SK-N-SH treated with all-trans-retinoic acid at 6 μM for 48 hours (cell line): Measurements from ENCODE around the gene ZBTB48.

Experiments
- ATAC-seq: fragments of 200-7000 bp; cut with Tn5 transposase; 3 replicates; pipeline ENCODE4 v1.9.1; 2020; ENCODE audit warnings: mild to moderate bottlenecking, moderate library complexity
- ARNTL ChIP-seq: fragments of 450-650 bp; formaldehyde crosslinking; IDR thresholded peaks from 2 replicates; pipeline ENCODE4 v1.5.0; 2020; ENCODE audit warnings: low read depth, mild to moderate bottlenecking, moderate library complexity, borderline replicate concordance
- BACH2 ChIP-seq: fragments of 250-450 bp; sonication (Bioruptor Pico); IDR thresholded peaks from 2 replicates; pipeline ENCODE4 v1.9.0; 2021; ENCODE audit warnings: mild to moderate bottlenecking, borderline replicate concordance
- CSDC2 ChIP-seq: fragments of 250-450 bp; sonication (Bioruptor Pico); IDR thresholded peaks from 2 replicates; pipeline ENCODE4 v1.5.0; 2020; ENCODE audit warnings: mild to moderate bottlenecking, moderate library complexity
- ESRRG ChIP-seq: fragments of 250-450 bp; sonication (Bioruptor Pico); IDR thresholded peaks from 2 replicates; pipeline ENCODE4 v1.6.1; 2021; ENCODE audit warnings: mild to moderate bottlenecking
- GLIS3 ChIP-seq: fragments of 250-450 bp; sonication (Bioruptor Pico); IDR thresholded peaks from 2 replicates; pipeline ENCODE4 v1.5.0; 2020; ENCODE audit warnings: mild to moderate bottlenecking, moderate library complexity
- ISL1 ChIP-seq: fragments of 250-450 bp; sonication (Bioruptor Pico); IDR thresholded peaks from 2 replicates; pipeline ENCODE4 v2.1.2; 2022; ENCODE audit warnings: mild to moderate bottlenecking, moderate library complexity
- OSR1 ChIP-seq: fragments of 250-450 bp; sonication (Bioruptor Pico); IDR thresholded peaks from 2 replicates; pipeline ENCODE4 v1.8.0; 2022; ENCODE audit warnings: moderate library complexity, mild to moderate bottlenecking, inconsistent platforms
- PPARA ChIP-seq: fragments of 250-450 bp; sonication (Bioruptor Pico); IDR thresholded peaks from 2 replicates; pipeline ENCODE4 v1.5.0; 2020; ENCODE audit warnings: mild to moderate bottlenecking, borderline replicate concordance
- SNAI2 ChIP-seq: fragments of 250-450 bp; sonication (Bioruptor Pico); IDR thresholded peaks from 2 replicates; pipeline ENCODE4 v1.5.0; 2020; ENCODE audit warnings: mild to moderate bottlenecking, moderate library complexity
- TCF4 ChIP-seq: fragments of 250-450 bp; sonication (Bioruptor Pico); IDR thresholded peaks from 2 replicates; pipeline ENCODE4 v1.8.0; 2021; ENCODE audit warnings: mild to moderate bottlenecking, moderate library complexity, borderline replicate concordance
- TOX ChIP-seq: fragments of 250-450 bp; sonication (Bioruptor Pico); IDR thresholded peaks from 2 replicates; pipeline ENCODE4 v1.8.0; 2021; ENCODE audit warnings: mild to moderate bottlenecking, moderate library complexity, borderline replicate concordance
- ZC3H10 ChIP-seq: fragments of 250-450 bp; sonication (Bioruptor Pico); IDR thresholded peaks from 2 replicates; pipeline ENCODE4 v1.5.1; 2021; ENCODE audit warnings: mild to moderate bottlenecking, moderate library complexity
- ZFP3 ChIP-seq: fragments of 250-450 bp; sonication (Bioruptor Pico); IDR thresholded peaks from 2 replicates; pipeline ENCODE4 v1.5.0; 2020; ENCODE audit warnings: mild to moderate bottlenecking, moderate library complexity
- ZFP30 ChIP-seq: fragments of 450-650 bp; formaldehyde crosslinking; IDR thresholded peaks from 2 replicates; pipeline ENCODE4 v1.5.0; 2022; ENCODE audit warnings: mild to moderate bottlenecking, moderate library complexity
- ZNF565 ChIP-seq: fragments of 450-650 bp; formaldehyde crosslinking; conservative IDR thresholded peaks from 2 replicates; pipeline ENCODE4 v1.5.0; 2020; ENCODE audit warnings: low read depth, mild to moderate bottlenecking, moderate library complexity
- ZNF70 ChIP-seq: fragments of 450-650 bp; formaldehyde crosslinking; IDR thresholded peaks from 2 replicates; pipeline ENCODE4 v1.5.0; 2020; ENCODE audit warnings: mild to moderate bottlenecking, moderate library complexity
- TF ChIP-seq, protein P1 (sequence below): fragments of 250-450 bp; sonication (Bioruptor Pico); IDR thresholded peaks from 2 replicates; pipeline ENCODE4 v1.5.1; 2020; ENCODE audit warnings: low read depth, mild to moderate bottlenecking, moderate library complexity
- TF ChIP-seq, protein P2 (sequence below): fragments of 250-450 bp; sonication (Bioruptor Pico); IDR thresholded peaks from 2 replicates; pipeline ENCODE4 v1.8.0; 2021; ENCODE audit warnings: low read depth, mild to moderate bottlenecking, moderate library complexity, borderline replicate concordance
- TF ChIP-seq, protein P3 (sequence below): fragments of 250-450 bp; sonication (Bioruptor Pico); IDR thresholded peaks from 2 replicates; pipeline ENCODE4 v1.8.0; 2020; ENCODE audit warnings: mild to moderate bottlenecking, moderate library complexity, borderline replicate concordance
- TF ChIP-seq, protein P4 (sequence below): fragments of 250-450 bp; sonication (Bioruptor Pico); IDR thresholded peaks from 2 replicates; pipeline ENCODE4 v1.5.0; 2020; ENCODE audit warnings: mild to moderate bottlenecking, moderate library complexity
- TF ChIP-seq, protein P5 (sequence below): fragments of 250-450 bp; sonication (Bioruptor Pico); IDR thresholded peaks from 2 replicates; pipeline ENCODE4 v1.5.1; 2021; ENCODE audit warnings: mild to moderate bottlenecking, moderate library complexity

ZBTB48 gene

DNA sequence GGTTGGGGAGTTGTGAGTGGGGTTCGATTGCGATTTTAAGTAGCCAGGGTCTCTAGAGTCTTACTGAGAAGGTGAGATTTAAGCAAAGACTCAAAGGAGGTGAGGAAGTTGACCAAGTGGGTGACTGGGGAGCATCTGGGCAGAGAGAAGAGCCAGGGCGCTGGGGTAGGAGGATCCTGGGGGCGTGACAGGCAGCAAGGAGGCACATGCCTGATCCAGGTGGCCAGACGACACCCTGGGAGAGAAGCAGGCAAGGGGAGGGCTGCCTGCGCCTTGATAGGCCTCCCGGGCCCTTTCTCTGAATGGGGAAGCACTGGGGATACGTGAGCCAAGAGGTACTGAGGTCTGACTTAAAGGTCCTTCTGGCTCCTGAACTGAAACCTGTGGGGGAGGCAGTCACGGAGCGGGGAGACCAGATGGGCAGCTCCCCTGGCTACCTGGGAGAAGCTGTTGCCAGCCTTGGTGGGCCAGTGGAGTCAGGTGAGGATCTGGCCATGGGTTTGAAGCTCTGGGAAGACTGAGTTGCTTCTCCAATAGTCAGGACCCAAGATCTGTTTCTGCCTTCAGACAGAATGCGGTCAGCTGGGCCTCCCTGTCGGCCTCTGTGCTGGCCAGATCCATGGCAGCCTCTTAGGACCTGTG, 5.4 kb downstream of the ZBTB48 start:
- ATAC-seq: no peak
- no peak for TF ChIP-seq ESRRG
- no peak for TF ChIP-seq CSDC2
- TF ChIP-seq ARNTL (CRISPR knock-in tag): no peak
- TF ChIP-seq GLIS3 (CRISPR knock-in tag): no peak
- no peak for TF ChIP-seq SNAI2 (CRISPR knock-in tag)
- TF ChIP-seq, protein P1, sequence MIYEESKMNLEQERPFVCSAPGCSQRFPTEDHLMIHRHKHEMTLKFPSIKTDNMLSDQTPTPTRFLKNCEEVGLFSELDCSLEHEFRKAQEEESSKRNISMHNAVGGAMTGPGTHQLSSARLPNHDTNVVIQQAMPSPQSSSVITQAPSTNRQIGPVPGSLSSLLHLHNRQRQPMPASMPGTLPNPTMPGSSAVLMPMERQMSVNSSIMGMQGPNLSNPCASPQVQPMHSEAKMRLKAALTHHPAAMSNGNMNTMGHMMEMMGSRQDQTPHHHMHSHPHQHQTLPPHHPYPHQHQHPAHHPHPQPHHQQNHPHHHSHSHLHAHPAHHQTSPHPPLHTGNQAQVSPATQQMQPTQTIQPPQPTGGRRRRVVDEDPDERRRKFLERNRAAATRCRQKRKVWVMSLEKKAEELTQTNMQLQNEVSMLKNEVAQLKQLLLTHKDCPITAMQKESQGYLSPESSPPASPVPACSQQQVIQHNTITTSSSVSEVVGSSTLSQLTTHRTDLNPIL: no peak
- TF ChIP-seq, protein P2, sequence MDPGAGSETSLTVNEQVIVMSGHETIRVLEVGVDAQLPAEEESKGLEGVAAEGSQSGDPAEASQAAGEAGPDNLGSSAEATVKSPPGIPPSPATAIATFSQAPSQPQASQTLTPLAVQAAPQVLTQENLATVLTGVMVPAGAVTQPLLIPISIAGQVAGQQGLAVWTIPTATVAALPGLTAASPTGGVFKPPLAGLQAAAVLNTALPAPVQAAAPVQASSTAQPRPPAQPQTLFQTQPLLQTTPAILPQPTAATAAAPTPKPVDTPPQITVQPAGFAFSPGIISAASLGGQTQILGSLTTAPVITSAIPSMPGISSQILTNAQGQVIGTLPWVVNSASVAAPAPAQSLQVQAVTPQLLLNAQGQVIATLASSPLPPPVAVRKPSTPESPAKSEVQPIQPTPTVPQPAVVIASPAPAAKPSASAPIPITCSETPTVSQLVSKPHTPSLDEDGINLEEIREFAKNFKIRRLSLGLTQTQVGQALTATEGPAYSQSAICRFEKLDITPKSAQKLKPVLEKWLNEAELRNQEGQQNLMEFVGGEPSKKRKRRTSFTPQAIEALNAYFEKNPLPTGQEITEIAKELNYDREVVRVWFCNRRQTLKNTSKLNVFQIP: no peak
- no peak for TF ChIP-seq ISL1 (CRISPR knock-in tag)
- TF ChIP-seq TCF4 (CRISPR knock-in tag): no peak
- TF ChIP-seq ZNF565: no peak
- no peak for TF ChIP-seq ZFP30 (CRISPR knock-in tag)
- no peak for TF ChIP-seq BACH2 (CRISPR knock-in tag)
- TF ChIP-seq, protein P3, sequence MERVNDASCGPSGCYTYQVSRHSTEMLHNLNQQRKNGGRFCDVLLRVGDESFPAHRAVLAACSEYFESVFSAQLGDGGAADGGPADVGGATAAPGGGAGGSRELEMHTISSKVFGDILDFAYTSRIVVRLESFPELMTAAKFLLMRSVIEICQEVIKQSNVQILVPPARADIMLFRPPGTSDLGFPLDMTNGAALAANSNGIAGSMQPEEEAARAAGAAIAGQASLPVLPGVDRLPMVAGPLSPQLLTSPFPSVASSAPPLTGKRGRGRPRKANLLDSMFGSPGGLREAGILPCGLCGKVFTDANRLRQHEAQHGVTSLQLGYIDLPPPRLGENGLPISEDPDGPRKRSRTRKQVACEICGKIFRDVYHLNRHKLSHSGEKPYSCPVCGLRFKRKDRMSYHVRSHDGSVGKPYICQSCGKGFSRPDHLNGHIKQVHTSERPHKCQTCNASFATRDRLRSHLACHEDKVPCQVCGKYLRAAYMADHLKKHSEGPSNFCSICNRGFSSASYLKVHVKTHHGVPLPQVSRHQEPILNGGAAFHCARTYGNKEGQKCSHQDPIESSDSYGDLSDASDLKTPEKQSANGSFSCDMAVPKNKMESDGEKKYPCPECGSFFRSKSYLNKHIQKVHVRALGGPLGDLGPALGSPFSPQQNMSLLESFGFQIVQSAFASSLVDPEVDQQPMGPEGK (CRISPR knock-in tag): no peak
- no peak for TF ChIP-seq TOX
- TF ChIP-seq ZFP3 (CRISPR knock-in tag): no peak
- TF ChIP-seq PPARA (CRISPR knock-in tag): no peak
- TF ChIP-seq, protein P4, sequence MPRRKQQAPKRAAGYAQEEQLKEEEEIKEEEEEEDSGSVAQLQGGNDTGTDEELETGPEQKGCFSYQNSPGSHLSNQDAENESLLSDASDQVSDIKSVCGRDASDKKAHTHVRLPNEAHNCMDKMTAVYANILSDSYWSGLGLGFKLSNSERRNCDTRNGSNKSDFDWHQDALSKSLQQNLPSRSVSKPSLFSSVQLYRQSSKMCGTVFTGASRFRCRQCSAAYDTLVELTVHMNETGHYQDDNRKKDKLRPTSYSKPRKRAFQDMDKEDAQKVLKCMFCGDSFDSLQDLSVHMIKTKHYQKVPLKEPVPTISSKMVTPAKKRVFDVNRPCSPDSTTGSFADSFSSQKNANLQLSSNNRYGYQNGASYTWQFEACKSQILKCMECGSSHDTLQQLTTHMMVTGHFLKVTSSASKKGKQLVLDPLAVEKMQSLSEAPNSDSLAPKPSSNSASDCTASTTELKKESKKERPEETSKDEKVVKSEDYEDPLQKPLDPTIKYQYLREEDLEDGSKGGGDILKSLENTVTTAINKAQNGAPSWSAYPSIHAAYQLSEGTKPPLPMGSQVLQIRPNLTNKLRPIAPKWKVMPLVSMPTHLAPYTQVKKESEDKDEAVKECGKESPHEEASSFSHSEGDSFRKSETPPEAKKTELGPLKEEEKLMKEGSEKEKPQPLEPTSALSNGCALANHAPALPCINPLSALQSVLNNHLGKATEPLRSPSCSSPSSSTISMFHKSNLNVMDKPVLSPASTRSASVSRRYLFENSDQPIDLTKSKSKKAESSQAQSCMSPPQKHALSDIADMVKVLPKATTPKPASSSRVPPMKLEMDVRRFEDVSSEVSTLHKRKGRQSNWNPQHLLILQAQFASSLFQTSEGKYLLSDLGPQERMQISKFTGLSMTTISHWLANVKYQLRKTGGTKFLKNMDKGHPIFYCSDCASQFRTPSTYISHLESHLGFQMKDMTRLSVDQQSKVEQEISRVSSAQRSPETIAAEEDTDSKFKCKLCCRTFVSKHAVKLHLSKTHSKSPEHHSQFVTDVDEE (CRISPR knock-in tag): no peak
- no peak for TF ChIP-seq ZC3H10 (CRISPR knock-in tag)

DNA sequence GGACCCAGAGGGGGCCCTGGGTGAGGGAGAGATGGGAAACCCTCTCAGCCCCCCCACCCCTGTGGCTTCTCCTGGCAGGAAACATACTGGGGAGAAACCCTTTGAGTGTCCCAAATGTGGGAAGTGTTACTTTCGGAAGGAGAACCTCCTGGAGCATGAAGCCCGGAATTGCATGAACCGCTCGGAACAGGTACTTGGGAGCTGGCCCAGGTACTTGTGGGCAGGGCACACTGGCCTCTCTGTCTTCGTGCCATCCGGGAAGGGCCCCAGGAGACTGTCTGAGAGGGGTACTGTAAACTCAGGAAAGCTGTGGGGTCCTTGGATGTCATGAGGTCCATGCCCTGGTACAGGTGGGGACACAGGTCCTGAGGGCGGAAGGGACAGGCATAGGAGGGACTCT, 6.0 kb downstream of the ZBTB48 start:
- TF ChIP-seq ZFP30 (CRISPR knock-in tag) (no peak), SNAI2 (CRISPR knock-in tag) (no peak), CSDC2 (no peak), ZNF70 (CRISPR knock-in tag) (no peak), OSR1 (no peak), ISL1 (CRISPR knock-in tag) (no peak), ARNTL (CRISPR knock-in tag) (no peak), ZFP3 (CRISPR knock-in tag) (no peak), GLIS3 (CRISPR knock-in tag) (no peak)
- TF ChIP-seq, protein P3 (CRISPR knock-in tag): no peak
- TF ChIP-seq, protein P5, sequence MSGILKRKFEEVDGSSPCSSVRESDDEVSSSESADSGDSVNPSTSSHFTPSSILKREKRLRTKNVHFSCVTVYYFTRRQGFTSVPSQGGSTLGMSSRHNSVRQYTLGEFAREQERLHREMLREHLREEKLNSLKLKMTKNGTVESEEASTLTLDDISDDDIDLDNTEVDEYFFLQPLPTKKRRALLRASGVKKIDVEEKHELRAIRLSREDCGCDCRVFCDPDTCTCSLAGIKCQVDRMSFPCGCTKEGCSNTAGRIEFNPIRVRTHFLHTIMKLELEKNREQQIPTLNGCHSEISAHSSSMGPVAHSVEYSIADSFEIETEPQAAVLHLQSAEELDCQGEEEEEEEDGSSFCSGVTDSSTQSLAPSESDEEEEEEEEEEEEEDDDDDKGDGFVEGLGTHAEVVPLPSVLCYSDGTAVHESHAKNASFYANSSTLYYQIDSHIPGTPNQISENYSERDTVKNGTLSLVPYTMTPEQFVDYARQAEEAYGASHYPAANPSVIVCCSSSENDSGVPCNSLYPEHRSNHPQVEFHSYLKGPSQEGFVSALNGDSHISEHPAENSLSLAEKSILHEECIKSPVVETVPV (CRISPR knock-in tag): no peak
- TF ChIP-seq, protein P1: no peak
- TF ChIP-seq, all 23 proteins: peak for 0
- no peak for ATAC-seq
